Fibroblast of the aortic adventitia (primary cell): ENCODE measurements around the gene CD300LG. TPM values are rescaled to one million over a fixed set of nuclear protein-coding genes. Genes with fewer than 3 reads are reported as not detected.
"Not testable (repeated sequence)": the region's sequence is repeated elsewhere in the genome, so short reads cannot be mapped to it uniquely, and the experiment has no call there.

Source experiments
- DNase-seq: peaks from one replicate; pipeline ENCODE4 v3.0.0-alpha.2; 2010; ENCODE audit warnings: low read depth
- H3K4me3 ChIP-seq: 2 replicates; pipeline ENCODE4 v1.5.1; 2011; ENCODE audit warnings: low read depth, mild to moderate bottlenecking, control low read depth, low read length, moderate library complexity
- CTCF ChIP-seq: IDR thresholded peaks from 2 replicates; pipeline ENCODE4 v1.5.1; 2011; ENCODE audit warnings: mild to moderate bottlenecking, low read length, control low read depth, inconsistent platforms; ENCODE audit not compliant: insufficient read depth
- total RNA-seq: library from RNA; depleted of rRNA; stranded (reverse); fragments of >200 nt; gene quantifications from 2 replicates; pipeline ENCODE4 v1.2.3, GENCODE V29; 2012; ENCODE audit warnings: low replicate concordance

Gene CD300LG
- not detected in 2 replicates for total RNA-seq

GRCh38 chr17:43846963-43847371, at the start of gene CD300LG:
Gene CD300LG (plus strand): TSS chr17:43847176. CDS start chr17:43847217, 41 bp downstream.
- DNase-seq, result no peak
- H3K4me3 ChIP-seq, result no peak within 1 kb of the TSS
- TF ChIP-seq CTCF, result no peak

- not testable (repeated sequence) for DNase-seq, H3K4me3 ChIP-seq
Measured at GRCh38 chr17:43798024-43798423, 49.0 kb upstream of the CD300LG start.

- H3K4me3 ChIP-seq, result no peak overlapping the region
- no peak for TF ChIP-seq CTCF
- DNase-seq, result no peak
Measured at GRCh38 chr17:43799047-43799446, 47.9 kb upstream of the CD300LG start.

GRCh38 chr17:43800736-43801135, 46.2 kb upstream of the CD300LG start:
- no peak overlapping the region for H3K4me3 ChIP-seq
- DNase-seq, result no peak
- no peak for TF ChIP-seq CTCF

GRCh38 chr17:43801844-43802243, 45.1 kb upstream of the CD300LG start:
- H3K4me3 ChIP-seq, result no peak overlapping the region
- no peak for DNase-seq
- TF ChIP-seq CTCF, result no peak

- TF ChIP-seq CTCF, result no peak
- peak; percentile 37 for DNase-seq
- no peak overlapping the region for H3K4me3 ChIP-seq
Measured at GRCh38 chr17:43803758-43804157, 43.2 kb upstream of the CD300LG start.

- DNase-seq, result no peak
- no peak overlapping the region for H3K4me3 ChIP-seq
- TF ChIP-seq CTCF, result no peak
Measured at GRCh38 chr17:43805117-43805516, 41.9 kb upstream of the CD300LG start.
